K562 (cell line): ENCODE results near the gene PNPLA2. TPM values are rescaled to one million over a fixed set of nuclear protein-coding genes. Genes with fewer than 3 reads are reported as not detected.

ENCODE experiments used
- ATAC-seq: fragments of 200-7000 bp; cut with Tn5 transposase; 3 replicates; pipeline ENCODE4 v1.9.1; 2020; ENCODE audit warnings: moderate library complexity
- BruUV-seq: library from RNA; stranded (reverse); fragments of 400-500 nt; replicated peaks from 2 replicates; lab custom pipeline; 2021; lab: Mats Ljungman, UMichigan
- CTCF ChIA-PET: fragments of 300-600 bp; formaldehyde crosslinking; extraction: SDS; loops from one replicate; lab custom pipeline; 2021; ENCODE audit warnings: low intra/inter-chr PET ratio; lab: Yijun Ruan, JAX
- POLR2A ChIA-PET: fragments of 300-600, 350-650 bp; sonication (Branson Sonifier 250); formaldehyde crosslinking; extraction: SDS; loops from one replicate; lab custom pipeline; 2021; ENCODE audit warnings: antibody characterized with exemption, inconsistent platforms; lab: Yijun Ruan, JAX
- DNase-seq, 4 experiments: peaks; one replicate each; pipeline versions ENCODE4 v3.0.0 to v3.0.0-alpha.2; 2011 to 2018; ENCODE audit warnings: low spot score in 3 of 4, mixed read lengths in 3 of 4; ENCODE audit errors: extremely low read depth in 1 of 4
- FAIRE-seq: peaks from 2 replicates; lab custom pipeline; 2011; peaks lifted over from hg19 to GRCh38; lab: Jason Lieb, UNC
- H2AFZ ChIP-seq: 2 replicates; pipeline ENCODE4 v1.6.0; 2011; ENCODE audit warnings: low read depth, low read length, control low read depth, inconsistent platforms
- H3K27ac ChIP-seq: fragments of 200-600 bp; 3 replicates; pipeline ENCODE4 v1.8.0; 2011; ENCODE audit warnings: low read depth, mild to moderate bottlenecking, control low read depth, inconsistent platforms, low read length, moderate library complexity, mixed read lengths; ENCODE audit errors: extremely low read depth
- H3K27me3 ChIP-seq, 2 experiments: fragments of 300-600 bp in 1 of 2; 2 replicates in 1 of 2; 3 replicates in 1 of 2; pipeline versions ENCODE4 v1.6.0 to v1.8.0; 2011; ENCODE audit warnings: inconsistent platforms in 2 of 2, low read length in 2 of 2, mild to moderate bottlenecking in 1 of 2, mixed read lengths in 1 of 2, moderate library complexity in 1 of 2; ENCODE audit not compliant: control insufficient read depth in 2 of 2, insufficient read depth in 2 of 2
- H3K36me3 ChIP-seq: fragments of 300-600 bp; 3 replicates; pipeline ENCODE4 v1.8.0; 2011; ENCODE audit warnings: mild to moderate bottlenecking, low read length, inconsistent platforms; ENCODE audit not compliant: control insufficient read depth, insufficient read depth
- H3K4me1 ChIP-seq, 2 experiments: fragments of 200-600 bp in 1 of 2; replicated peaks in 1 of 2; 2 replicates in 1 of 2; 3 replicates in 1 of 2; pipeline versions ENCODE4 v1.5.1 to v1.8.0; 2011; ENCODE audit warnings: inconsistent platforms in 2 of 2, low read length in 2 of 2, mild to moderate bottlenecking in 1 of 2, mixed read lengths in 1 of 2, moderate library complexity in 1 of 2; ENCODE audit not compliant: control insufficient read depth in 2 of 2, insufficient read depth in 2 of 2
- H3K4me2 ChIP-seq: 2 replicates; pipeline ENCODE4 v1.6.1; 2011; ENCODE audit warnings: low read length, control low read depth, inconsistent platforms, mixed read lengths; ENCODE audit not compliant: insufficient read depth
- H3K4me3 ChIP-seq: fragments of 200-600 bp; sonication (generic), shearing (Covaris generic); 2 replicates; pipeline ENCODE4 v1.5.1; 2016; ENCODE audit warnings: control low read depth, inconsistent platforms
- H3K79me2 ChIP-seq: fragments of 200-600 bp; 3 replicates; pipeline ENCODE4 v1.8.0; 2011; ENCODE audit warnings: low read length, inconsistent platforms; ENCODE audit not compliant: control insufficient read depth, insufficient read depth
- H3K9ac ChIP-seq, 2 experiments: 2 replicates each; pipeline versions ENCODE4 v1.6.0 to v1.6.1; 2011; ENCODE audit warnings: low read depth in 2 of 2, low read length in 2 of 2, control low read depth in 1 of 2, inconsistent platforms in 1 of 2, mild to moderate bottlenecking in 1 of 2, mixed read lengths in 1 of 2; ENCODE audit not compliant: insufficient read depth in 1 of 2
- H3K9me1 ChIP-seq: one replicate; pipeline ENCODE4 v1.6.0; 2011; ENCODE audit warnings: inconsistent platforms, mild to moderate bottlenecking, low read length, moderate library complexity; ENCODE audit not compliant: control insufficient read depth, insufficient read depth
- H3K9me3 ChIP-seq: replicated peaks from 2 replicates; pipeline ENCODE4 v1.5.1; 2011; ENCODE audit warnings: low read depth, low read length, inconsistent platforms; ENCODE audit not compliant: control insufficient read depth, insufficient read depth
- H4K20me1 ChIP-seq: replicated peaks from 2 replicates; pipeline ENCODE4 v1.6.1; 2011; ENCODE audit warnings: low read length, inconsistent platforms, mixed read lengths; ENCODE audit not compliant: control insufficient read depth, insufficient read depth
- CAMTA2 ChIP-seq: fragments of 250-450 bp; sonication (Bioruptor Pico); conservative IDR thresholded peaks from 2 replicates; pipeline ENCODE4 v1.5.1; 2022
- CGGBP1 ChIP-seq: fragments of 250-450 bp; sonication (Bioruptor Pico); IDR thresholded peaks from 2 replicates; pipeline ENCODE4 v1.9.0; 2021; ENCODE audit warnings: mild to moderate bottlenecking
- HNRNPUL1 ChIP-seq: fragments of 200-400 bp; formaldehyde crosslinking; IDR thresholded peaks from 2 replicates; pipeline ENCODE4 v1.6.1; 2017; ENCODE audit warnings: low read length
- KAT2B ChIP-seq: IDR thresholded peaks from one replicate; pipeline ENCODE4 v1.6.1; 2012; ENCODE audit warnings: low read depth, mild to moderate bottlenecking, control low read depth, inconsistent platforms, low read length, moderate library complexity
- KLF6 ChIP-seq: fragments of 250-450 bp; sonication (Bioruptor Pico); IDR thresholded peaks from 2 replicates; pipeline ENCODE4 v1.4.0; 2020; ENCODE audit warnings: mild to moderate bottlenecking, moderate library complexity, borderline replicate concordance
- NCOA1 ChIP-seq: fragments of 450-650 bp; IDR thresholded peaks from 2 replicates; pipeline ENCODE4 v1.6.1; 2016; ENCODE audit warnings: low read depth
- NEUROD1 ChIP-seq: fragments of 150-350 bp; IDR thresholded peaks from 2 replicates; pipeline ENCODE4 v1.6.1; 2014; ENCODE audit warnings: borderline replicate concordance, low read length, low read depth; ENCODE audit not compliant: partially characterized antibody
- NR4A1 ChIP-seq, 2 experiments: fragments of 250-450 bp in 1 of 2; fragments of 450-650 bp in 1 of 2; sonication (Bioruptor Pico) in 1 of 2; IDR thresholded peaks; 2 replicates each; pipeline versions ENCODE4 v1.4.0 to v1.6.1; 2016 to 2020; ENCODE audit warnings: mild to moderate bottlenecking in 2 of 2, missing compliant biosample characterization in 1 of 2, missing genetic modification characterization in 1 of 2, moderate library complexity in 1 of 2
- POLR3A ChIP-seq: IDR thresholded peaks from 2 replicates; pipeline ENCODE4 v1.6.1; 2011; ENCODE audit warnings: borderline replicate concordance, mild to moderate bottlenecking, moderate library complexity; ENCODE audit not compliant: insufficient read length, insufficient read depth; ENCODE audit errors: extremely low read depth
- RFX1 ChIP-seq: fragments of 450-650 bp; IDR thresholded peaks from 2 replicates; pipeline ENCODE4 v1.6.1; 2016; ENCODE audit warnings: mild to moderate bottlenecking, moderate library complexity
- SIRT6 ChIP-seq: IDR thresholded peaks from one replicate; pipeline ENCODE4 v1.6.1; 2012; ENCODE audit warnings: low read depth, mild to moderate bottlenecking, control low read depth, inconsistent platforms, low read length, moderate library complexity
- TFE3 ChIP-seq: fragments of 450-650 bp; formaldehyde crosslinking; IDR thresholded peaks from 2 replicates; pipeline ENCODE4 v1.4.0; 2020; ENCODE audit warnings: mild to moderate bottlenecking, mixed read lengths
- ZNF311 ChIP-seq: fragments of 250-450 bp; sonication (Bioruptor Pico); IDR thresholded peaks from 2 replicates; pipeline ENCODE4 v1.4.0; 2020; ENCODE audit warnings: mild to moderate bottlenecking, moderate library complexity
- ZNF398 ChIP-seq: fragments of 250-450 bp; sonication (Bioruptor Pico); IDR thresholded peaks from 2 replicates; pipeline ENCODE4 v1.8.0; 2021; ENCODE audit warnings: moderate library complexity, mild to moderate bottlenecking, inconsistent platforms
- ZNF444 ChIP-seq: fragments of 250-450 bp; sonication (Bioruptor Pico); IDR thresholded peaks from 2 replicates; pipeline ENCODE4 v1.4.0; 2020; ENCODE audit warnings: mild to moderate bottlenecking, moderate library complexity
- ZNF583 ChIP-seq: fragments of 250-450 bp; sonication (Bioruptor Pico); IDR thresholded peaks from 2 replicates; pipeline ENCODE4 v1.4.0; 2020
- ZNF707 ChIP-seq: fragments of 250-450 bp; sonication (Bioruptor Pico); conservative IDR thresholded peaks from 2 replicates; pipeline ENCODE4 v1.8.0; 2022; ENCODE audit warnings: inconsistent platforms, mild to moderate bottlenecking, moderate library complexity
- WGBS: fragments of 100-300 bp; shearing (Covaris generic); methylation state at CpG from one replicate; pipeline ENCODE4 v1.1.6; 2016; ENCODE audit warnings: low coverage, mixed read lengths; ENCODE audit not compliant: insufficient coverage; ENCODE audit errors: missing lambda C conversion rate; 5-methylcytosine and 5-hydroxymethylcytosine counted together
- in situ Hi-C: fragments of 300-500 bp; cut with MboI; formaldehyde crosslinking; loops from 4 replicates; pipeline ENCODE4 v1.15.0; 2018; ENCODE audit warnings: inconsistent platforms, mixed read lengths
- intact Hi-C: fragments of 100-400 bp; cut with micrococcal nuclease; formaldehyde crosslinking; loops from 2 replicates; pipeline ENCODE4 v1.14.2; 2022
- polyA plus RNA-seq, 8 experiments: library from polyadenylated mRNA; depleted of rRNA in 4 of 8; stranded (reverse) in 5 of 8; unstranded in 3 of 8; fragments of >200 nt; fragmentation: Nextera tagmentation in 2 of 8; fragmentation: Illumina TruSeq in 1 of 8; extraction: Ambion mirVana in 2 of 8; extraction: Trizol in 1 of 8; gene quantifications; 2 replicates each; pipeline versions ENCODE4 v1.2.1 to v1.2.3, GENCODE V29; 2011 to 2014; ENCODE audit warnings: inconsistent platforms in 1 of 8, missing spikeins in 1 of 8
- total RNA-seq, 7 experiments: library from RNA; depleted of rRNA in 6 of 7; stranded (reverse); fragments of >200 nt in 6 of 7; fragmentation: Illumina TruSeq in 2 of 7; extraction: Trizol in 2 of 7; gene quantifications; 2 replicates each; pipeline versions ENCODE4 v1.2.1 to v1.2.3, GENCODE V29; 2011 to 2021; ENCODE audit warnings: low replicate concordance in 1 of 7

The PNPLA2 gene
- total and polyA plus RNA-seq, 9 of the 15 experiments (the other 6 are each of a cell fraction or from before 2014, with no cell fraction given), result 0.39 to 87.1 (median 8.4) TPM

- ChIA-PET POLR2A (interaction anchor here (0.6 to 4.3 kb wide), 17 partner anchors 9 to 1975 kb away, joined by 3 to 26 read pairs (median 5); partner anchors contain the start of genes PNPLA2, POLR2L and TSPAN4), CTCF (no interaction called here)
- Histone ChIP-seq H3K9me3 (no peaks in the 10 kb centered on the region), H3K27me3 (no peaks in the 10 kb centered on the region), H3K36me3 (peaks cover 41% of the 10 kb centered on the region), H3K27ac (peak within 1 kb of the TSS; percentile 98), H3K9ac (peak within 1 kb of the TSS; percentile 94 to 98), H3K4me1 (peaks cover 22 to 63% of the 10 kb centered on the region in 2 experiments; a peak in 4 of 5 replicates), H2AFZ (peak within 1 kb of the TSS; percentile 98), H3K9me1 (no peaks in the 10 kb centered on the region), H3K4me3 (peak within 1 kb of the TSS; percentile 99), H4K20me1 (peaks cover 24% of the 10 kb centered on the region), H3K4me2 (peak within 1 kb of the TSS; percentile 100), H3K79me2 (peaks cover 75% of the 10 kb centered on the region)
- DNase-seq (peak; percentile 84 to 99 (median 90)), FAIRE-seq (peak; percentile 89), ATAC-seq (peak; percentile 83)
- WGBS, result under 1% methylated on average over 49 of the region's 81 CpGs
- intact Hi-C loops, result loop anchor here (2.0 kb wide), 1 partner anchor 33 kb away; the partner anchor contains the start of genes POLR2L and TSPAN4
- BruUV-seq, result no TSS peak
- in situ Hi-C loops, result no loop called here
- TF ChIP-seq NEUROD1 (peak; percentile 56), TFE3 (CRISPR knock-in tag) (no peak), ZNF583 (CRISPR knock-in tag) (0 out of 2 replicates have a peak, but pooled peaks have one; percentile 66), NR4A1 (CRISPR knock-in tag; IDR thresholded peaks at IDR 0.05) (peak; percentile 77; the same call in 1 of the 2 replicates), NR4A1 (tag; IDR thresholded peaks at IDR 0.05) (peak; percentile 71; the same call in 1 of the 2 replicates), ZNF444 (CRISPR knock-in tag) (peak; percentile 93), CAMTA2 (CRISPR knock-in tag) (no peak), CGGBP1 (no peak), NCOA1 (0 out of 2 replicates have a peak, but pooled peaks have one; percentile 17), ZNF311 (CRISPR knock-in tag) (no peak), KLF6 (CRISPR knock-in tag) (0 out of 2 replicates have a peak, but pooled peaks have one; percentile 18), ZNF707 (CRISPR knock-in tag) (no peak), POLR3A (no peak), HNRNPUL1 (no peak), SIRT6 (no peak), KAT2B (no peak), RFX1 (no peak), ZNF398 (CRISPR knock-in tag) (no peak)
Measured at GRCh38 chr11:809287-810039, 9.3 kb upstream of the PNPLA2 start, which contains the start of gene RPLP2. Gene RPLP2, plus strand, starts transcription at chr11:809967. Its CDS starts 268 bp downstream, at chr11:810235.
